Suprapubic skin (tissue), 4 donors: Measurements from ENCODE around the gene BCL7B.

Experiments
- CTCF ChIP-seq, 2 donors: fragments of 200-600 bp in 1 of 2; fragments of 450-650 bp in 1 of 2; sonication (generic) in 1 of 2; IDR thresholded peaks; one replicate each; pipeline ENCODE4 v1.5.1; 2016 to 2019; ENCODE audit warnings: antibody characterized with exemption in 2 of 2, mild to moderate bottlenecking in 1 of 2, moderate library complexity in 1 of 2
- EP300 ChIP-seq: sonication (generic); formaldehyde crosslinking; IDR thresholded peaks from one replicate; pipeline ENCODE4 v1.6.1; 2017; ENCODE audit warnings: antibody characterized with exemption
- POLR2A ChIP-seq, 2 donors: fragments of 450-650 bp; IDR thresholded peaks; one replicate each; pipeline ENCODE4 v1.6.1; 2017; ENCODE audit warnings: antibody characterized with exemption in 2 of 2, mild to moderate bottlenecking in 2 of 2, moderate library complexity in 2 of 2
- POLR2AphosphoS5 ChIP-seq, 3 donors: sonication (generic); formaldehyde crosslinking; IDR thresholded peaks; one replicate each; pipeline ENCODE4 v1.6.1; 2017; ENCODE audit warnings: antibody characterized with exemption in 3 of 3

- no peak for TF ChIP-seq CTCF (IDR thresholded peaks at IDR 0.05)
- no peak for TF ChIP-seq EP300
- TF ChIP-seq POLR2AphosphoS5 (IDR thresholded peaks at IDR 0.05), result no peak
- TF ChIP-seq POLR2A (IDR thresholded peaks at IDR 0.05), result no peak
Measured at GRCh38 chr7:73496626-73497025, 60.9 kb downstream of the BCL7B start.
